GM18519 (cell line): Measurements from ENCODE around the gene PNRC2.
"Not testable (repeated sequence)": the region's sequence is repeated elsewhere in the genome, so short reads cannot be mapped to it uniquely, and the experiment has no call there.

Experiments used
- ATAC-seq: cut with Tn5 transposase; IDR thresholded peaks from one replicate; pipeline ENCODE4 v1.9.1; 2021; ENCODE audit warnings: mild to moderate bottlenecking, moderate library complexity; ENCODE audit not compliant: unreplicated experiment, low FRiP score

Gene PNRC2

DNA sequence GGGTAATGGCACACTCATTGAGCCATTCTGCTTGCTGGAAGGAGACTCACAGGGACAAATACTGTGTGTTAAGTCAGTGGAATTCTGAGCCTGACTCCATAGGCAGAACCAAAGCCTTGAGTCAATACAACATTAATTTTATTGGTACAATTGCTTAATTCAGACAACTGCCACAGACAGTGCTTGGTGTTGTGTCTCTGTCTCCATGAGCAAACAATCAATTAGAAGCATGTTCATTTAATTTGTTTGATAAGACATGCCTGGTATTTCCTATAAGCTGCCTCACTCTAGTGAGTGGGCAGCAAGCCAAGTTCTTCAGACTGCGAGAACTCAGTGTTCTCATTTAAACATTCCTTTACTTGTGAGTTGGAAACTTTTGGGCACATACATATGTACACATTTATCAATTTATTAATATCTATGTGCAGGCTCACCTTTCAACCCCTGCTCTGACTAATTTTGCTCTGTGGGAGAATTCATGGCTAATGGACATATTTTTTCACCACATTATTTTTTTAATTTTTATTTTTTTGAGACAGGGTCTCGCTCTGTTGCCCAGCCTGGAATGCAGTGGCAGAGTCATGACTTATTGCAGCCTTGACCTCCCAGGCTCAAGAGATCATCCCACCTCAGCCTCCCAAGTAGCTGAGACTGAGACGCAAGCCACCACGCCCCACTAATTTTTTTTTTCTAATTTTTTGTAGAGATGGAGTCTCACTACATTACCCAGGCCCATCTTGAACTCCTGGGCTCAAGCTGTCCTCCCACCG, 25.0 kb downstream of the PNRC2 start:
- ATAC-seq = no peak

DNA sequence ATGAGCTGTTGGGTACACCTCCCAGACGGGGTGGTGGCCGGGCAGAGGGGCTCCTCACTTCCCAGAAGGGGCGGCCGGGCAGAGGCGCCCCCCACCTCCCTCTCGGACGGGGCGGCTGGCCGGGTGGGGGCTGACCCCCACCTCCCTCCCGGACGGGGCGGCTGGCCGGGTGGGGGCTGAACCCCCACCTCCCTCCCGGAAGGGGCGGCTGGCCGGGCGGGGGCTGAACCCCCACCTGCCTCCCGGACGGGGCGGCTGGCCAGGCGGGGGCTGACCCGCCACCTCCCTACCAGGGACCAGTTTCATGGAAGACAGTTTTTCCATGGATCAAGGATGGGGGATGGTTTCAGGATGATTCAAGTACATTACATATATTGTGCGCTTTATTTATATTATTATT, 27.4 kb downstream of the PNRC2 start:
- not testable (repeated sequence) for ATAC-seq

DNA sequence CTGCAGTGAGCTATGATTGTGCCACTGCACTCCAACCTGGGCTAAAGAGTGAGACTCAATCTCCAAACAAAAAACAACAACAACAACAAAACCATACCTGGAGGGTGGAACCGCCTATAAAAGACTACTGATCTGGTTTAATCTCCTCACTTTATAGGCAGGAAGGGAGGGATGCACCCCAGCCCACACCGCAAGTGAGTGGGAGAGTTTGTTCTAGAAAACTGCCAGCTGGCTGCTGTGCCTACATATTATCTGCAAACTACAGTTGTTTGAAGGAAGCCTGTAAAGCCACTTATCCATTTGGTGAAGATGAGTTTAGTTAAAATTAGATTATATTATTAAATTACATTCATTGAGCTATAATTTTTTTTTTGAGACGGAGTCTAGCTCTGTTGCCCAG, 29.6 kb downstream of the PNRC2 start:
- ATAC-seq = no peak

DNA sequence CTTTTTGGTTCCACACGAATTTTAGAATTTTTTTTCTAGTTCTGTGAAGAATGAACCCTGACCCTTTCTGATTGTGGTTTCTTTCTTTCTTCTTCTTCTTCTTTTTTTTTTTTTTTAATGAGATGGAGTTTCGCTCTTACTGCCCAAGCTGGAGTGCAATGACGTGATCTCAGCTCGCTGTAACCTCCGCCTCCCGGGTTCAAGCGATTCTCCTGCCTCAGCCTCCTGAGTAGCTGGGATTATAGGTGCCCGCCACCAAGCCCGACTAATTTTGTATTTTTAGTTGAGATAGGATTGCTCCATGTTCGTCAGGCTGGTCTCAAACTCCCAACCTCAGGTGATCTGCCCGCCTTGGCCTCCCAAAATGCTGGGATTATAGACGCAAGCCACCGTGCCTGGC, 32.4 kb downstream of the PNRC2 start:
- not testable (repeated sequence) for ATAC-seq

DNA sequence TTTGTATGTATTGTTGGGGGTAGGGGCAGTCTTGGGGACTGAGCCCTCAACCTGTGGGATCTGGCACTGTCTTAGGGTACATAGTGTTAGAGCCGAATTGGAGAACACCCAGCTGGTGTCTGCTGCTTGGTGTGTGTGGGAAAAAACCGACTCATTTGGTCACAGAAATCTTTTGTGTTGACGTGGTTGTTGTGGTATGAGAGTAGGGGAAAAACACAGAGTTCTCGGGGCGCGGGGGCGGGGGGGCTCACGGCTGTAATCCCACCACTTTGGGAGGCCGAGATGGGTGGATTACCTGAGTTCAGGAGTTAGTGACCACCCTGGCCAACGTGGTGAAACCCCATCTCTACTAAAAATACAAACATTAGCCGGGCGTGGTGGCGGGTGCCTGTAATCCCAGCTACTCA, 35.8 kb downstream of the PNRC2 start:
- no peak for ATAC-seq

DNA sequence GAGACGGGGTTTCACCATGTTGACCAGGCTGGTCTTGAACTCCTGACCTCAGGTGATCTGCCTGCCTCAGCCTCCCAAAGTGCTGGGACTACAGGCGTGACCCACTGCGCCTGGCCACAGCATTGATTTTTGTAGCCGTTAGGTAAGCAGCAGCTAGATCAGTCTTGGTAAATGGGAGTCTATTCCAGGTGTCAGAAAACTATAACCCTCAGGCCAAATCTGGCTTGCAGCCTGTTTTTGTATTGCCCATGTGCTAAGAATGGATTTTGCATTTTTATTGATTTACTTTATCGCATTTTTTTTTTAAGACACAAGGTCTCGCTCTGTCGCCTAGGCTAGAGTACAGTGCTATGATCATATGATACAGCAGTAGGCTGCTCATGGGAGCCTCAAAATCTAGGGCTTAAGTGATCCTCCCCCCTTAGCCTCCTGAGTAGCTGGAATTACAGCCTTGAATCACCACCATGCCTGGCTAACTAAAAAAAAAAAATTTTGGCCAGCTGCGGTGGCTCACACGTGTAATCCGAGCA, 37.1 kb downstream of the PNRC2 start:
- no peak for ATAC-seq

DNA sequence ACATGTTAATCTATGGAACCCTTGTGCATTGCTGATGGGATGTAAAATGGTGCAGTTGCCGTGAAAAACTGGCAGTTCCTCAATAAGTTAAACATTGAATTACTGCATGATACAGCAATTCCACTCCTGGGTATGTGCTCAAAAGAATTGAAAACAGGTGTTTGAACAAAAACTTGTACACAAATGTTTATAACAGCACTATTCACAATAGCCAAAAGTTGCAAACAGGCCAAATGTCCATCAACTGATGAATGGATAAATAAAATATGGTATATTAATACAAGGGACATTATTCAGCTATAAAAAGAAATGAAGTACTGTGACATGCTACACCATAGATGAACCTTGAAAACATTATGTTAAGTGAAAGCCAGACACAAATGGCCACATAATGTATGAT, 38.2 kb downstream of the PNRC2 start:
- no peak for ATAC-seq

DNA sequence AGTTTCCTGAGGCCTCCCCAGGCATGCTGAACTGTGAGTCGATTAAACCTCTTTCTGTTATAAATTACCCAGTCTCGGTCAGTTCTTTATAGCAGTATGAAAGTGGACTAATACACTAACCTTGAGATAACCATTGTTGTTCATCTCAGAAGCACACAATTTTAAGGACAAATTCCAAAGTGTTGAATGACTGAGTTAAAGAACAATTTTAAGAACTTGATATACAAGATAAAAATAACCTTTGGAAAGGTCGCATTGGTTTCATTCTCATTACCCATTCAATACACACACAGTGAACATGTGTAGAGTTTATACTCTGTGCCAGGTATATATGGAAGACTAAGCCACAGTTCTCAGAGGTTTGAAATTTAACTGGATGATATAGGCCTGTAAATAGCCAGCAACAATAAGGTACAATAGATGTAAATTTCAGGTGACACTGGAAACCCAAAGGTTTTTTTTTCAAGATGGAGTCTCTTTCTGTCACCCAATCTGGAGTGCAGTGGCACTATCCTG, 39.6 kb downstream of the PNRC2 start:
- ATAC-seq = no peak

DNA sequence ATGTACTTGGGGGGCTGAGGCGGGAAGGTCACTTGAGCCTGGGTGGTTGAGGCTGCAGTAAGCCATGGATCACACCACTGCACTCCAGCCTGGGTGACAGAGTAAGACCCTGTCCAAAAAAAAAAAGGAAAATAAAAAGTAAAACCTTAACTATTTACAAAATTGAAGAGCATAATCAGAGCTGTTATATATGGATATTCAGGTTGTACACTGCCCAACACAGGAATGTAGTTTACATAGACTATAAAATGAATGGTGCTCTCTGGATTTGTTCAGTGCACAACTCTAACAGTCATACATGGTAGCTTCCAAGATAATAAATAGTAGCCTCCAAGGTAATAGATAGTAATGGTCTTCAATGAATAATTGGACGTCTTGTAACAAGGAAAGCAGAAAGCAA, 43.1 kb downstream of the PNRC2 start:
- ATAC-seq = no peak

DNA sequence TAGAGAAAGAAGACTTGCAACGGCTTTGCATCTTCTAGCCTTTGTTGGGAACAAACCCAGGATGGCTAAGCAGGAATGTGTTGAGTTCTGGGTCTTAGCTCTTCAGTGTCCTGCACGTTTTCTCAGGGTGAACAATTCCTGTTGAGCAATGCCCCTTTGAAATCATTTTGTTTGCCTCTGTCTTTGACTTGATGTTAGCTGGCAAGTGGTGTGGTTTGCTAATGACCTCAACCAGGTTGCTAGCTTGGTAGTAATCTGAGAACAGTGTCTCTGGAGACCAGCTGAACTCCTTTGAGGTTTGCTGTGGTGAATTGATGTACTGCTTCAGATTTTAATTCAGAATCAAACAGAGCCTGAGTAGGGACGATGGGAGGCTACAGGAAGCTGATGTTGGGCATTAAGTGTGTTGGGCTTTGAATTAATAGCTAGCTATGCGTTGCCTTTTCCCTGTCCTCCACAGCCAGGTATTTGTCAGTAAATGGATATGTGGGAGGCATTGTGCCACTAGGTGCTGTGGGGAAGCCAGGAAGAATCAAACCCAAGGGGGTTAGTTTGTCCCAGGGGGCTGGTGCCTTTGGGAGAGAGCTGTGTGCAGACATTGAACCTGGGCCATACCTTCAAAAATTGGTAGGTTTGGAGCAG, 43.8 kb downstream of the PNRC2 start:
- no peak for ATAC-seq

DNA sequence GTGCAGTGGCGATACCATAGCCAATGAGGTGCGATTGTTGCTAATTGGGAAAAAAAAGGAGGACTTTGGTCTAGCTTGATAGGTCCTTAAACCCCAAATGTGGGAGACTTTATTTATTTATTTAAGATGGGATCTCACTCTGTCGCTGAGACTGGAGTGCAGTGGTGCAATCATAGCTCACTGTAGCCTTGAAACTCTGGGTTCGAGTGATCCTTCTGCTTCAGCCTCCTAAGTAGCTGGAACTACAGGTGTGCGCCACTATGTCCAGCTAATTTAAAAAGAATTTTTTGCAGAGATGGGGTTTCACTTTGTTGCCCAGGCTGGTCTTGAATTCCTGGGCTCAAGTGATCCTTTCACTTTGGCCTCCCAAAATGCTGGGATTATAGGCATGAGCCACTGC, 44.5 kb downstream of the PNRC2 start:
- ATAC-seq = no peak

DNA sequence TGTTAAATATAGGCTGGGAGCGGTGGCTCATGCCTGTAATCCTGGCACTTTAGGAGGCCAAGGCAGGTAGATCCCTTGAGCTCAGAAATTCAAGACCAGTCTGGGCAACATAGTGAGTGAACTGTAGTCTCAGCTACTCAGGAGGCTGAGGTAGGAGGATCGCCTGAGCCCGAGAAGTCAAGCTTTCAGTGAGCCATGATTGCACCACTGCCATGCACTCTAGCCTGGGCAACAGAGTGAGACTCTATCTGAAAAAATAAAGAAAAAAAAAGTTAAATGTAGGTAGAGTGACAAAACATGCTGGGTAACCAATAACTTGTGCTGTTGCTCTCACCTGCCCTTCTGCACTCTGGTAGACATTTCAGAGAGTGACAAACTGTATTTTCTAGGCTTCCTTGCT, 45.5 kb downstream of the PNRC2 start:
- ATAC-seq = no peak

DNA sequence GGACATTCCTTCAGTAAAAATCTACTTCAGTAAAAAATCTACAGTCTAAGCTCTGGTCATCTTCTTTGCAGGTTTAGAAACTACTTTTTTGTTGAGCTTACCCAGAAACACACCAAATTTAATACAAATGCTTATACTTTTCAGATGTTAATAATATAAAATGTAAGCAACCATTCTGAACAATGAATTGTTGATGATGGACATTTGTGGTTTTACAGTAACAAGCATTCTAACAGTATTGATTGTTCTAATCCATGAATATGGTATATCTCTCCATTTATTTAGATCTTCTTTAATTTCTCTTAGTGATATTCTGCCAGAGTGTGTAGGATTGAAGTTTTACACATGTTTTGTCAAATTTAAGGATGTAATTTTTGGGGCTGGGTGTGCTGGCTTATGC, 47.5 kb downstream of the PNRC2 start:
- no peak for ATAC-seq

DNA sequence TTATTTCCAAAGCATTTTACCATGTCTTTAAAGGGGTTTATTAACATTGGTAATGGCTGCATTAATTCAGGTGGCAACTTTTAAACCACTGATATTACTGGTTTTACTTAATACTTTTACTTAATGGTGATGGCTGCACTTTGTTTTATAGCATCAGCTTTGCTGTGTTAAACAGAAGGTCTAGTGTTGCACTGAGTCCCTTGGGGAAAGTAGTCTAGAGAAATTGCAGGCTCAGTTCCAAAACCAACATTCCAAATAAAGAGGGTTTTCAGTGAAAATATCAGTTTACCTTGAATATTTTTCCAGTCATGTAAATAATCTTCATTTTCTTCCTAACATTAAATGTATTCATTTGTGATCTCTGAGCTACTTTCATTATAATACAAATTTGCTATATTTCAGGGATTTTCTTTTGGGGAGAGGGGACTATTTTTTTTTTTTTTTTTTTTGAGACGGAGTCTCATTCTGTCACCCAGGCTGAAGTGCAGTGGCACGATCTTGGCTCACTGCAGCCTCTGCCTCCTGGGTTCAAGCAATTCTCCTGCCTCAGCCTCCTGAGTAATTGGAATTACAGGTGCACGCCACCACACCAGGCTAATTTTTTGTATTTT, 49.1 kb downstream of the PNRC2 start:
- not testable (repeated sequence) for ATAC-seq

DNA sequence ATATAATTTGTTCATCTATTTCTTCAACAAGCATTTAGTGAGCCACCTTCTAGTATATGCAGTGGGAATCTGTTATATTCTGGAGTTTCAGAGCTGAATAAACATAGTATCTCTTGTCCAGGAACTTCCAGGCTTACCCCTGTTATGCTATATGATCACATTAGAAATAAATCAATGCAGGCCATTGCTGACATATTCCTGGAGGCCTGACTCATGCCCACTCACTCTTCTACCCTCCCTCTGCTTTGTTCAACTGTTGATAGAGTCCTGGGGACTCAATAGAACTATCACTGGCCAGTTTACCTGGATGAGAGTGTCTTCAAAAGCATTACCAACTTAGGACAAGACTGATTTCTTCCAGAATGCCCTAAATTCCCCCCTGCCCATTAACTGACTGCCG, 49.8 kb downstream of the PNRC2 start:
- ATAC-seq = no peak

DNA sequence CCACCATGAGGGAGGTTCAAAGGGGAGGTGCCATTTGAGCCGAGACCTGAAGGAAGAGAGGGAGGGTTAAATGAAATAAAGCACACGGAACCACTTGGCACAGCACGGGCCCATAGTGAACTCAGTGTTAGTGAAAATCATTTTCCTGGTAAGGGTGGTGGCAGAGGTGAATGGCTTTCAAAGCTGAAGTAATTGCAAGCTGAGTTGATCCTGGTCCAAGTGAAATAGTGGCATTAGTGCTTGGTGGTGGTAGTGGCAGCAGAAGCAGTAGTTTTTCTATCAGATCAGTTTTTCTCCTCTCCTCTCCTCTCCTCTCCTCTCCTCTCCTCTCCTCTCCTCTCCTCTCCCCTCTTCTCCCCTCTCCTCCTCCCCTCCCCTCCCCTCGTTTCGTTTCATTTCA, 51.0 kb downstream of the PNRC2 start:
- ATAC-seq = no peak

DNA sequence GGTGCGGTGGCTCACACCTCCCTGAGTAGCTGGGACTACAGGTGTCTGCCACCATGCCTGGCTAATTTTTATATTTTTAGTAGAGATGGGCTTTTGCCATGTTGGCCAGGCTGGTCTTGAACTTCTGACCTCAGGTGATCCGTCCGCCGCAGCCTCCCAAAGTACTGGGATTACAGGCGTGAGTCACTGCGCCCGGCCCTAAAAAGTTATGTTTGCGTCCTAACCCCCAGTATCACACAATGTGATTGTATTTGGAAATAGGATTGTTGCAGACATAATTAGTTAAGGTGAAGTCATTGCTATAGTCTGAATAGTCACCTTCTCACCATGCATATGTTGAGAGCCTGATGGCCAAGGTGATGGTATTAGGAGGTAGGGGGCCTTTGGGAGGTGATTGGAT, 53.2 kb downstream of the PNRC2 start:
- ATAC-seq = not testable (repeated sequence)
